Endodermal cell (in vitro differentiated cells): ENCODE data around the gene CCL21. TPM values are rescaled to one million over a fixed set of nuclear protein-coding genes. Genes with fewer than 3 reads are reported as not detected.

Experiments used
- DNase-seq: peaks from one replicate; pipeline ENCODE4 v3.0.0-alpha.2; 2017
- H3K27ac ChIP-seq: 2 replicates; pipeline ENCODE4 v1.5.1; 2013; ENCODE audit warnings: mild to moderate bottlenecking, low read depth, low read length, moderate library complexity
- H3K27me3 ChIP-seq: 2 replicates; pipeline ENCODE4 v1.6.1; 2013; ENCODE audit warnings: mild to moderate bottlenecking, low read length, moderate library complexity; ENCODE audit not compliant: insufficient read depth, control insufficient read depth, poor library complexity, severe bottlenecking
- H3K36me3 ChIP-seq: 2 replicates; pipeline ENCODE4 v1.7.0; 2013; ENCODE audit warnings: mild to moderate bottlenecking, low read length, moderate library complexity; ENCODE audit not compliant: control insufficient read depth, insufficient read depth
- H3K4me1 ChIP-seq: one replicate; pipeline ENCODE4 v1.7.0; 2013; ENCODE audit warnings: low read length; ENCODE audit not compliant: control insufficient read depth, insufficient read depth
- H3K4me3 ChIP-seq: 2 replicates; pipeline ENCODE4 v1.5.1; 2013; ENCODE audit warnings: mild to moderate bottlenecking, low read length, moderate library complexity
- H3K9ac ChIP-seq: 2 replicates; pipeline ENCODE4 v1.6.1; 2013; ENCODE audit warnings: mild to moderate bottlenecking, low read length, moderate library complexity; ENCODE audit not compliant: poor library complexity, severe bottlenecking; ENCODE audit errors: extremely low read depth
- H3K9me3 ChIP-seq: 2 replicates; pipeline ENCODE4 v1.6.1; 2013; ENCODE audit warnings: mild to moderate bottlenecking, low read length, moderate library complexity; ENCODE audit not compliant: control insufficient read depth
- H3K27ac Mint-ChIP-seq: 2 replicates; pipeline ENCODE4 v1.8.0; 2020; ENCODE audit warnings: mixed read lengths
- H3K27me3 Mint-ChIP-seq: 2 replicates; pipeline ENCODE4 v1.8.0; 2021; ENCODE audit warnings: mild to moderate bottlenecking, mixed read lengths; ENCODE audit not compliant: insufficient read depth
- H3K36me3 Mint-ChIP-seq: 2 replicates; pipeline ENCODE4 v1.8.0; 2020; ENCODE audit warnings: low read depth, mixed read lengths
- H3K4me1 Mint-ChIP-seq: 2 replicates; pipeline ENCODE4 v1.8.0; 2020; ENCODE audit warnings: mixed read lengths
- H3K4me3 Mint-ChIP-seq: 2 replicates; pipeline ENCODE4 v1.8.0; 2020; ENCODE audit warnings: mild to moderate bottlenecking, moderate library complexity, mixed read lengths
- H3K9me3 Mint-ChIP-seq: 2 replicates; pipeline ENCODE4 v1.8.0; 2020; ENCODE audit warnings: mild to moderate bottlenecking, mixed read lengths
- CTCF ChIP-seq: fragments of 200-600 bp; sonication (generic); conservative IDR thresholded peaks from 2 replicates; pipeline ENCODE4 v1.5.0; 2021; ENCODE audit warnings: antibody characterized with exemption, mild to moderate bottlenecking
- WGBS, 2 experiments: methylation state at CpG; one replicate each; pipeline versions ENCODE4 v1.1.5 to v1.1.7; 2013; ENCODE audit warnings: missing lambda C conversion rate in 2 of 2, mixed read lengths in 1 of 2; ENCODE audit not compliant: insufficient coverage in 1 of 2, insufficient read length in 1 of 2; 5-methylcytosine and 5-hydroxymethylcytosine counted together
- total RNA-seq, 2 donors: library from RNA; stranded (reverse); fragmentation: NEBNext Ultra II Directional in 1 of 2; extraction: Animal tissue kit (Norgen Biotek cat#: 25700) in 1 of 2; gene quantifications; 2 replicates in 1 of 2; 3 replicates in 1 of 2; pipeline ENCODE4 v1.2.1, GENCODE V29; 2021

The CCL21 gene
- total RNA-seq, 2 donors from 2014 or later: not detected

DNA sequence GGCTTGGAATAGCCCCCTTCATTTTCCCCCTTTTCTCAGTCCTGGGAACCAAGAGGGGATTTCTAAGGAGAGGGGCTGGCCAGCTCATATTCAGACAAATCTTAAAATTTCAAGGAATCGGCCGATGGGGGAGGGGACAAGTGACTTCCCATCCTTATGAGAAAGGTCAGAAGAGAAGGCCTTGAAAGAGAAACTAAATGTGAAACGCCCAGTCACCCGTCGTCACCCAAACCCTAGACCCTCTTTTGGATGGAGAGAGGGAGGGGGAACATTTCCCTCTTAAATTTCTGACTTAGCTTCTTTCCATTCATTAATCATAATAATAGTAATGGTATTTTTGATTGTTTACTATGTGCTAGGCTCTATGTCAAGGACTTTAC is 18.0 kb downstream of the CCL21 start:
- no peak overlapping the region for H3K4me3 ChIP-seq
- no peaks in the 10 kb centered on the region for H3K27me3 ChIP-seq
- no peak for DNase-seq
- Mint-ChIP-seq H3K4me3 (no peak overlapping the region), H3K4me1 (peaks cover 4% of the 10 kb centered on the region), H3K36me3 (no peaks in the 10 kb centered on the region), H3K9me3 (no peaks in the 10 kb centered on the region), H3K27me3 (peaks cover 7% of the 10 kb centered on the region), H3K27ac (no peak overlapping the region)
- no peak overlapping the region for H3K9ac ChIP-seq
- H3K9me3 ChIP-seq: peaks cover 5% of the 10 kb centered on the region
- TF ChIP-seq CTCF: no peak
- WGBS, 2 experiments: 93 to 100% methylated on average over 2 to 3 of the region's 5 CpGs
- H3K36me3 ChIP-seq: no peaks in the 10 kb centered on the region
- H3K4me1 ChIP-seq: no peaks in the 10 kb centered on the region
- no peak overlapping the region for H3K27ac ChIP-seq

- Mint-ChIP-seq H3K36me3 (no peaks in the 10 kb centered on the region), H3K27me3 (peaks cover 4% of the 10 kb centered on the region), H3K9me3 (no peaks in the 10 kb centered on the region), H3K27ac (no peak within 1 kb of the TSS), H3K4me1 (peaks cover 4% of the 10 kb centered on the region), H3K4me3 (no peak within 1 kb of the TSS)
- WGBS, 2 experiments: 90 to 94% methylated on average over 4 to 6 of the region's 6 CpGs
- TF ChIP-seq CTCF: no peak
- Histone ChIP-seq H3K4me1 (no peaks in the 10 kb centered on the region), H3K9ac (no peak within 1 kb of the TSS), H3K27ac (no peak within 1 kb of the TSS), H3K4me3 (no peak within 1 kb of the TSS), H3K27me3 (no peaks in the 10 kb centered on the region), H3K9me3 (peaks cover 5% of the 10 kb centered on the region), H3K36me3 (no peaks in the 10 kb centered on the region)
- no peak for DNase-seq
These were observed 18.7 kb downstream of the CCL21 start, which contains the start of gene CCL19 for GRCh38 chr9:34690983-34691935. Gene CCL19, minus strand, starts transcription at chr9:34691276. Its CDS starts 137 bp downstream, at chr9:34691139.

DNA sequence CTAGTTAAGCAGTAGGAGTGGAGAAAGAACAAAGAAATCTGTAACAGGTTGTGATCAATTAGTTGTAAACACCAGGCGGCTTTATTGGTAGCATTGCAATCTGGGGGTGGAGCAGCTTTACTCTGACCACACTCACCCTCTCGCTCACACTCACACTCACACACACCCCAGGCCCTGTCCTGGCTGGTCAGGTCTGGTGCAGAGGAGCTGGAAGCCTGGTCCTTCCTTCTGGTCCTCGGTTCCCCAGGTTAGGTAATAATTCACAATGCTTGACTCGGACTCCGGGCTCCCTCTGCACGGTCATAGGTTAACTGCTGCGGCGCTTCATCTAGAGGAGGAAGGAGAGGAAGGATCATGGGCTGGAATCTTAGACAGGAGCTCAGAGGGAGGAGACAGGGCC is 20.4 kb downstream of the CCL21 start:
- Mint-ChIP-seq H3K27ac (no peak overlapping the region), H3K36me3 (no peaks in the 10 kb centered on the region), H3K4me1 (no peaks in the 10 kb centered on the region), H3K4me3 (no peak overlapping the region), H3K9me3 (no peaks in the 10 kb centered on the region), H3K27me3 (peaks cover 4% of the 10 kb centered on the region)
- Histone ChIP-seq H3K4me1 (no peaks in the 10 kb centered on the region), H3K9me3 (peaks cover 5% of the 10 kb centered on the region), H3K27me3 (no peaks in the 10 kb centered on the region), H3K4me3 (no peak overlapping the region), H3K36me3 (no peaks in the 10 kb centered on the region), H3K9ac (no peak overlapping the region), H3K27ac (no peak overlapping the region)
- WGBS, 2 experiments: 92% methylated on average over 8 of the region's 8 CpGs; no CpG with 5 or more reads in 1 of the 2 experiments
- DNase-seq: no peak
- no peak for TF ChIP-seq CTCF
